Subcutaneous adipose tissue (tissue), 4 donors: ENCODE results near the gene PCSK6. TPM values are rescaled to one million over a fixed set of nuclear protein-coding genes. Genes with fewer than 3 reads are reported as not detected.

Source experiments
- total RNA-seq, 4 donors: library from RNA; depleted of rRNA; stranded (reverse); fragments of >200 nt; gene quantifications; one replicate each; pipeline ENCODE4 v1.1.0, GENCODE V29; 2016
- TF ChIP-seq, protein P1 (sequence below): fragments of 450-650 bp; IDR thresholded peaks from one replicate; pipeline ENCODE4 v1.5.1; 2016; ENCODE audit warnings: low read depth, mild to moderate bottlenecking, control low read depth, antibody characterized with exemption, moderate library complexity

PCSK6 gene
- total RNA-seq, 4 donors from 2014 or later, result 4.4 to 8.7 (median 5.9) TPM

DNA sequence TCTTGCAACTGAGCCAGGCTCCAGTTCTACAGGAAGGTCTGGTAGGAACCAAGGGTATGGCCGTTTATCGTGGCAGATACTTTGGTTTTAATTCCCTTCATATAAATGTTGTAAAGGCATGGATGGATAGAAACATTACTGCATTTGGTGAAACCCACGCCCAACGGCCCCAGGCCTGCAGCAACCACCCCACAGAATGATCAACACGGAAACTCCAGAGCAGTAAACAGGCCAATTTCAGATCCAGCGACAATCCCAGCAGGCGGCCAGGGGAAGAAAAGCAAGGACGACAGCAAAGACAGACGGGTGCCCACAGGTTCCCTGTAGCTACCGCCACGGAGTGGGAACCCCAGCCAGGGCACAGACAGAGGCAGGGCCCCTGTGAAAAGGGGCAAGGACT, 32.6 kb upstream of the PCSK6 start:
- TF ChIP-seq, protein P1, sequence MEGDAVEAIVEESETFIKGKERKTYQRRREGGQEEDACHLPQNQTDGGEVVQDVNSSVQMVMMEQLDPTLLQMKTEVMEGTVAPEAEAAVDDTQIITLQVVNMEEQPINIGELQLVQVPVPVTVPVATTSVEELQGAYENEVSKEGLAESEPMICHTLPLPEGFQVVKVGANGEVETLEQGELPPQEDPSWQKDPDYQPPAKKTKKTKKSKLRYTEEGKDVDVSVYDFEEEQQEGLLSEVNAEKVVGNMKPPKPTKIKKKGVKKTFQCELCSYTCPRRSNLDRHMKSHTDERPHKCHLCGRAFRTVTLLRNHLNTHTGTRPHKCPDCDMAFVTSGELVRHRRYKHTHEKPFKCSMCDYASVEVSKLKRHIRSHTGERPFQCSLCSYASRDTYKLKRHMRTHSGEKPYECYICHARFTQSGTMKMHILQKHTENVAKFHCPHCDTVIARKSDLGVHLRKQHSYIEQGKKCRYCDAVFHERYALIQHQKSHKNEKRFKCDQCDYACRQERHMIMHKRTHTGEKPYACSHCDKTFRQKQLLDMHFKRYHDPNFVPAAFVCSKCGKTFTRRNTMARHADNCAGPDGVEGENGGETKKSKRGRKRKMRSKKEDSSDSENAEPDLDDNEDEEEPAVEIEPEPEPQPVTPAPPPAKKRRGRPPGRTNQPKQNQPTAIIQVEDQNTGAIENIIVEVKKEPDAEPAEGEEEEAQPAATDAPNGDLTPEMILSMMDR, result no peak

- TF ChIP-seq, protein P1, result no peak
Measured at GRCh38 chr15:101521591-101521990, 32.1 kb upstream of the PCSK6 start.

GRCh38 chr15:101521069-101521468, 31.6 kb upstream of the PCSK6 start:
- TF ChIP-seq, protein P1, result no peak

DNA sequence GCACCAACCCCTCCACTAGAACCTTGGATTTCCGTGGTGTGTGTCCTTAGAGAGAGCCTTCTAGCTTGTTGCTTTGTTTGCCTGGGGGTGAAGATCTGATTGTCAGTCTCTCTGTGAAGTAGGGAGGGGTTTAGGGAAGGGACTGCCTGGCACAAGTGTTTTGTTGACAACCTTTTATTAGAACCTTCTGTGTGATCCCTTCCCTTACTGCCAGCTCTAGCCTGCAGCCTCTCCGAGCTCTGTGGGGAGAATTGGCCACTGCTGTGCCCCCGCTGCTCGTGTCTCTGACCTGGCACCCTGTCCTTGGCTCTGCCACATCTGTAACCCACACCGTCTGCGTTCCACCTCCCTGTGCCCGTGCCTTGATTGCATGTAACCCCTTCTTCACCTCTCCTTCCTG, 30.9 kb upstream of the PCSK6 start:
- TF ChIP-seq, protein P1, result no peak

DNA sequence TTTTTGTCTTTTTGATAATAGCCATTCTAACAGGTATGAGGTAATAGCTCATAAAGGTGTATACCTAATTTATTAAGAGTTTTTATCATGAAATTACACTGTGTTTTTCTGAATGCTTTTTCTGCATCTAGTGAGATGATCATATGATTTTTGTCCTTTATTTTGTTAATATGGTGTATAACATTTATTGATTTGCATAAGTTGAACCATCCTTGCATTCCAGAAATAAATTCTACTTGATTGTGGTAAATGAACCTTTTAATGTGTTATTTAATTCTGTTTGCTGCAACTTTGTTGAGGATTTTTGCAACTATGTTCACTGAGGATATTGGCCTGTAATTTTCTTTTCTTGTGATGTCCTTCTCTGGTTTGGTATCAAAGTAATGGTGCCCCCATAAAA, 28.0 kb upstream of the PCSK6 start:
- TF ChIP-seq, protein P1, result no peak

DNA sequence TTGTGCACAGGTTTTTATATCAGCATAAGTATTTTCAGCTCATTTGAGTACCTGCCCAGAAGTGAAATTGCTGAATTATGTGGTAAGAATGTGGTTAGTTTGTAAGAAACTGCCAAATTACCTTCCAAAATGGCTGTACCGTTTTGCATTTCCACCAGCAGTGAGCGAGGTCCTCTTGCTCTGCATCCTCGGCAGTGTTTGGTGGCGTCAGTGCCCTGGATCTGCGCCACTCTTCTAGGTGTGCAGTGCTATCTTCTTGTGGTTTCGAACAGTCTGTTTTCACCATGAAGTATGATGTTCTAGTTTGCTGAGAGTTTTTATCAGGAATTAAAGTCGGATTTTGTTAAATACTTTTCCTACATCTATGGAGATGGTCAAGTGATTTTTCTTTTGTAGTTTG, 24.8 kb upstream of the PCSK6 start:
- TF ChIP-seq, protein P1, result no peak

- TF ChIP-seq, protein P1, result no peak
Measured at GRCh38 chr15:101511717-101512116, 22.2 kb upstream of the PCSK6 start.
